HUES48 (cell line): ENCODE results near the gene KCTD14.
"Not testable (repeated sequence)": the region's sequence is repeated elsewhere in the genome, so short reads cannot be mapped to it uniquely, and the experiment has no call there.

Source experiments
- H3K27ac ChIP-seq: one replicate; pipeline ENCODE4 v1.7.0; 2013; ENCODE audit warnings: low read depth, low read length, inconsistent platforms
- H3K27me3 ChIP-seq: 2 replicates; pipeline ENCODE4 v1.6.1; 2013; ENCODE audit warnings: mild to moderate bottlenecking, low read length; ENCODE audit not compliant: control insufficient read depth, insufficient read depth
- H3K36me3 ChIP-seq: 2 replicates; pipeline ENCODE4 v1.6.1; 2013; ENCODE audit warnings: low read length; ENCODE audit not compliant: control insufficient read depth, insufficient read depth
- H3K4me1 ChIP-seq: 2 replicates; pipeline ENCODE4 v1.6.1; 2013; ENCODE audit warnings: mild to moderate bottlenecking, low read length; ENCODE audit not compliant: control insufficient read depth, insufficient read depth
- H3K4me3 ChIP-seq: 2 replicates; pipeline ENCODE4 v1.5.1; 2013; ENCODE audit warnings: mild to moderate bottlenecking, low read depth, low read length
- H3K9ac ChIP-seq: 2 replicates; pipeline ENCODE4 v1.6.1; 2013; ENCODE audit warnings: mild to moderate bottlenecking, low read depth, low read length, moderate library complexity
- H3K9me3 ChIP-seq: 2 replicates; pipeline ENCODE4 v1.6.1; 2013; ENCODE audit warnings: low read length; ENCODE audit not compliant: control insufficient read depth, insufficient read depth

Gene KCTD14

GRCh38 chr11:78037056-78037455 is 14.0 kb upstream of the KCTD14 start:
- H3K9me3 ChIP-seq: no peaks in the 10 kb centered on the region
- H3K4me3 ChIP-seq: no peak overlapping the region
- peaks cover 7% of the 10 kb centered on the region; the same call in 1 of the 2 replicates for H3K4me1 ChIP-seq
- no peak overlapping the region for H3K27ac ChIP-seq
- no peak overlapping the region for H3K9ac ChIP-seq
- no peaks in the 10 kb centered on the region for H3K36me3 ChIP-seq
- no peaks in the 10 kb centered on the region for H3K27me3 ChIP-seq

- no peak overlapping the region for H3K4me3 ChIP-seq
- H3K36me3 ChIP-seq: no peaks in the 10 kb centered on the region
- H3K9ac ChIP-seq: no peak overlapping the region
- no peaks in the 10 kb centered on the region for H3K9me3 ChIP-seq
- H3K27me3 ChIP-seq: no peaks in the 10 kb centered on the region
- H3K27ac ChIP-seq: no peak overlapping the region
- H3K4me1 ChIP-seq: peaks cover 7% of the 10 kb centered on the region; the same call in 1 of the 2 replicates
Observed at GRCh38 chr11:78036313-78036712, 13.2 kb upstream of the KCTD14 start.

GRCh38 chr11:78034623-78035022 is 11.5 kb upstream of the KCTD14 start:
- Histone ChIP-seq H3K9me3 (no peaks in the 10 kb centered on the region), H3K4me1 (no peaks in the 10 kb centered on the region), H3K27ac (no peak overlapping the region), H3K27me3 (no peaks in the 10 kb centered on the region), H3K36me3 (no peaks in the 10 kb centered on the region), H3K9ac (no peak overlapping the region), H3K4me3 (no peak overlapping the region)

- H3K27me3 ChIP-seq: no peaks in the 10 kb centered on the region
- no peaks in the 10 kb centered on the region for H3K36me3 ChIP-seq
- no peaks in the 10 kb centered on the region for H3K4me1 ChIP-seq
- no peaks in the 10 kb centered on the region for H3K9me3 ChIP-seq
- H3K9ac ChIP-seq: no peak overlapping the region
- H3K4me3 ChIP-seq: no peak overlapping the region
- no peak overlapping the region for H3K27ac ChIP-seq
Observed at GRCh38 chr11:78033040-78033439, 10.0 kb upstream of the KCTD14 start.

- Histone ChIP-seq H3K9ac (no peak overlapping the region), H3K36me3 (no peaks in the 10 kb centered on the region), H3K27me3 (no peaks in the 10 kb centered on the region), H3K4me1 (no peaks in the 10 kb centered on the region), H3K27ac (no peak overlapping the region), H3K9me3 (no peaks in the 10 kb centered on the region), H3K4me3 (no peak overlapping the region)
Observed at GRCh38 chr11:78032090-78032489, 9.0 kb upstream of the KCTD14 start.

GRCh38 chr11:78031629-78032028 is 8.6 kb upstream of the KCTD14 start:
- Histone ChIP-seq H3K4me1 (no peaks in the 10 kb centered on the region), H3K27me3 (no peaks in the 10 kb centered on the region), H3K36me3 (no peaks in the 10 kb centered on the region), H3K9ac (no peak overlapping the region), H3K9me3 (no peaks in the 10 kb centered on the region), H3K4me3 (no peak overlapping the region), H3K27ac (no peak overlapping the region)

- Histone ChIP-seq H3K27me3 (no peaks in the 10 kb centered on the region), H3K36me3 (no peaks in the 10 kb centered on the region), H3K27ac (no peak overlapping the region), H3K9me3 (no peaks in the 10 kb centered on the region), H3K4me1 (no peaks in the 10 kb centered on the region), H3K9ac (no peak overlapping the region), H3K4me3 (no peak overlapping the region)
Observed at GRCh38 chr11:78030429-78031325, 7.6 kb upstream of the KCTD14 start.

GRCh38 chr11:78028423-78028822 is 5.3 kb upstream of the KCTD14 start:
- not testable (repeated sequence) for H3K27ac ChIP-seq

GRCh38 chr11:78027759-78028158 is 4.7 kb upstream of the KCTD14 start:
- H3K27me3 ChIP-seq: no peaks in the 10 kb centered on the region
- no peaks in the 10 kb centered on the region for H3K9me3 ChIP-seq
- H3K27ac ChIP-seq: no peak overlapping the region
- H3K4me1 ChIP-seq: no peaks in the 10 kb centered on the region
- H3K9ac ChIP-seq: no peak overlapping the region
- no peak overlapping the region for H3K4me3 ChIP-seq
- H3K36me3 ChIP-seq: no peaks in the 10 kb centered on the region

More at GRCh38 chr11:78028423-78028822, 5.3 kb upstream of the KCTD14 start:
- not testable (repeated sequence) for H3K9ac ChIP-seq, H3K4me1 ChIP-seq, H3K36me3 ChIP-seq, H3K27me3 ChIP-seq, H3K9me3 ChIP-seq, H3K4me3 ChIP-seq

- no peaks in the 10 kb centered on the region for H3K9me3 ChIP-seq
- H3K4me3 ChIP-seq: no peak overlapping the region
- H3K9ac ChIP-seq: no peak overlapping the region
- H3K27me3 ChIP-seq: no peaks in the 10 kb centered on the region
- no peak overlapping the region for H3K27ac ChIP-seq
- 0 out of 2 replicates have a peak, but pooled peaks cover 3% of the 10 kb centered on the region for H3K4me1 ChIP-seq
- no peaks in the 10 kb centered on the region for H3K36me3 ChIP-seq
Observed at GRCh38 chr11:78025378-78025777, 2.3 kb upstream of the KCTD14 start.

GRCh38 chr11:78023426-78023825 is 350 bp upstream of the KCTD14 start:
- H3K9ac ChIP-seq: peak overlapping the region; percentile 65; the same call in 1 of the 2 replicates

More at GRCh38 chr11:78023426-78023825, 350 bp upstream of the KCTD14 start:
- peak overlapping the region; percentile 73 for H3K4me3 ChIP-seq
- H3K36me3 ChIP-seq: no peaks in the 10 kb centered on the region
- H3K9me3 ChIP-seq: no peaks in the 10 kb centered on the region
- H3K4me1 ChIP-seq: 0 out of 2 replicates have a peak, but pooled peaks cover 3% of the 10 kb centered on the region
- no peaks in the 10 kb centered on the region for H3K27me3 ChIP-seq
- peak overlapping the region; percentile 42 for H3K27ac ChIP-seq
